A549 (cell line): Measurements from ENCODE around the gene TMEM248. TPM values are rescaled to one million over a fixed set of nuclear protein-coding genes. Genes with fewer than 3 reads are reported as not detected.

ENCODE experiments used
- ATAC-seq, 2 experiments: fragments of 200-7000 bp in 1 of 2; fragments of >200 bp in 1 of 2; cut with Nextera tagmentation in 1 of 2; cut with Tn5 transposase in 1 of 2; 3 replicates each; pipeline versions ENCODE4 v1.8.0 to v1.9.1; 2018 to 2020; ENCODE audit warnings: mild to moderate bottlenecking in 1 of 2, moderate library complexity in 1 of 2
- CTCF ChIA-PET: fragments of 300-600 bp; sonication (Branson Sonifier 250); formaldehyde crosslinking; extraction: SDS; loops from one replicate; lab custom pipeline; 2021; ENCODE audit warnings: antibody characterized with exemption, inconsistent platforms; lab: Yijun Ruan, JAX
- POLR2A ChIA-PET: fragments of 350-600 bp; formaldehyde crosslinking; extraction: SDS; loops from one replicate; lab custom pipeline; 2021; ENCODE audit warnings: antibody characterized with exemption, inconsistent platforms; lab: Yijun Ruan, JAX
- DNase-seq, 2 experiments: peaks; one replicate each; pipeline versions ENCODE4 v3.0.0 to v3.0.0-alpha.2; 2011 to 2016; ENCODE audit warnings: low read depth in 1 of 2, low spot score in 1 of 2
- FAIRE-seq: peaks from 2 replicates; lab custom pipeline; 2011; peaks lifted over from hg19 to GRCh38; lab: Jason Lieb, UNC
- H3K27ac ChIP-seq, 2 experiments: fragments of >200 bp; sonication (Bioruptor Twin); formaldehyde crosslinking; 3 replicates each; pipeline ENCODE4 v1.5.1; 2016 to 2017
- H3K4me1 ChIP-seq: fragments of >200 bp; sonication (Bioruptor Twin); formaldehyde crosslinking; 3 replicates; pipeline ENCODE4 v1.6.1; 2016
- H3K4me2 ChIP-seq: fragments of >200 bp; sonication (Bioruptor Twin); formaldehyde crosslinking; 3 replicates; pipeline ENCODE4 v1.6.1; 2016
- H3K4me3 ChIP-seq: fragments of >200 bp; sonication (Bioruptor Twin); formaldehyde crosslinking; 3 replicates; pipeline ENCODE4 v1.5.1; 2016
- H3K9me3 ChIP-seq: fragments of >200 bp; sonication (Bioruptor Twin); formaldehyde crosslinking; 3 replicates; pipeline ENCODE4 v1.6.1; 2016
- ATOH8 ChIP-seq: fragments of 250-450 bp; sonication (Bioruptor Pico); IDR thresholded peaks from 2 replicates; pipeline ENCODE4 v1.5.0; 2020; ENCODE audit warnings: low read depth, mild to moderate bottlenecking, moderate library complexity
- CBX2 ChIP-seq: fragments of 200-600 bp; sonication (generic); IDR thresholded peaks from 2 replicates; pipeline ENCODE4 v1.6.1; 2016; ENCODE audit warnings: low read depth, mild to moderate bottlenecking, borderline replicate concordance
- CBX8 ChIP-seq: fragments of 200-600 bp; sonication (generic); IDR thresholded peaks from 2 replicates; pipeline ENCODE4 v1.6.1; 2016
- EHMT2 ChIP-seq: fragments of 200-600 bp; sonication (generic); IDR thresholded peaks from 2 replicates; pipeline ENCODE4 v1.6.1; 2016; ENCODE audit warnings: antibody characterized with exemption, low read depth, mild to moderate bottlenecking, moderate library complexity
- FOSB ChIP-seq: fragments of 250-450 bp; sonication (Bioruptor Pico); IDR thresholded peaks from 2 replicates; pipeline ENCODE4 v1.5.0; 2020; ENCODE audit warnings: mild to moderate bottlenecking, moderate library complexity
- GATA3 ChIP-seq: IDR thresholded peaks from 2 replicates; pipeline ENCODE4 v1.6.1; 2012; ENCODE audit warnings: borderline replicate concordance
- HOXB5 ChIP-seq: fragments of 250-450 bp; sonication (Bioruptor Pico); IDR thresholded peaks from 2 replicates; pipeline ENCODE4 v1.5.0; 2020; ENCODE audit warnings: mild to moderate bottlenecking, moderate library complexity
- JUNB ChIP-seq: fragments of >200 bp; sonication (Bioruptor Twin); formaldehyde crosslinking; IDR thresholded peaks from 2 replicates; pipeline ENCODE4 v1.6.1; 2016
- KDM1A ChIP-seq: fragments of 200-600 bp; sonication (generic); IDR thresholded peaks from 2 replicates; pipeline ENCODE4 v1.6.1; 2016; ENCODE audit warnings: low read depth, mild to moderate bottlenecking
- PBX3 ChIP-seq: IDR thresholded peaks from 2 replicates; pipeline ENCODE4 v1.6.1; 2012
- PHF8 ChIP-seq: fragments of 200-600 bp; sonication (generic); IDR thresholded peaks from 2 replicates; pipeline ENCODE4 v1.6.1; 2016; ENCODE audit warnings: low read depth, mild to moderate bottlenecking, antibody characterized with exemption, moderate library complexity, borderline replicate concordance
- RFX5 ChIP-seq: fragments of 450-650 bp; IDR thresholded peaks from 2 replicates; pipeline ENCODE4 v1.7.1; 2014; ENCODE audit warnings: antibody characterized with exemption, mild to moderate bottlenecking, moderate library complexity
- USF2 ChIP-seq: fragments of 450-650 bp; IDR thresholded peaks from 2 replicates; pipeline ENCODE4 v1.6.1; 2014; ENCODE audit warnings: antibody characterized with exemption
- ZSCAN20 ChIP-seq: fragments of 250-450 bp; sonication (Bioruptor Pico); IDR thresholded peaks from 2 replicates; pipeline ENCODE4 v1.8.0; 2022; ENCODE audit warnings: mild to moderate bottlenecking, moderate library complexity
- WGBS: methylation state at CpG from one replicate; pipeline ENCODE4 v1.1.6; 2017; ENCODE audit errors: missing lambda C conversion rate; 5-methylcytosine and 5-hydroxymethylcytosine counted together
- polyA plus RNA-seq, 4 experiments: library from polyadenylated mRNA; depleted of rRNA in 3 of 4; stranded (reverse); fragments of >200 nt; fragmentation: RNase III in 1 of 4; extraction: RNeasy Plus Mini Kit Qiagen cat#74134 plus additional on column Dnase treatment in 1 of 4; gene quantifications; 2 replicates in 3 of 4; 3 replicates in 1 of 4; pipeline ENCODE4 v1.2.3, GENCODE V29; 2011 to 2017
- small RNA-seq, 6 experiments: library from RNA; depleted of rRNA; stranded (forward); fragments of <200 nt; gene quantifications; one replicate each; pipeline ENCODE3, GENCODE V24; 2012
- TF ChIP-seq, protein P1 (sequence below): IDR thresholded peaks from 2 replicates; pipeline ENCODE4 v1.6.1; 2012
- TF ChIP-seq, protein P2 (sequence below): IDR thresholded peaks from 2 replicates; pipeline ENCODE4 v1.6.1; 2012; ENCODE audit warnings: low read depth, borderline replicate concordance

Gene TMEM248
- polyA plus RNA-seq, 2 of the 4 experiments (the other 2 are of a cell fraction), result 53.7 to 128 TPM

DNA sequence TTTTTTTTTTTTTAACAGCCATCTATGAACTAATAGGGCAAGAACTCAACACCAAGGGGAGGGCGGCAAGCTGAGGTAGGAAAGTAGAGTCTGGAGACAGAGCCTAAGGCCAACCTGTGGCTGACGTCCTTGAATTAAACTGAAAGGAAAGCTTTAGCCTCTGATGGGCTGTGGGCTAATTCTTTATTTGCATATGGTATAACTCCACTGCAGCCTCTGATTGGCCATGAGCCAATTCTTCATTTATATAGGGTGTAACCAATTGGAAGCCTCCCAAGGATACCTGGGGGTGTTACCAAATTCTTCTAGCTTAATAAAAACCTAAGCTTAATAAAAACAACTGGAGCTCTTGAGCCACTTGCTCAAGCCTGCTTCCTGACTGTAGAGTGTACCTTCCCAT is 85.9 kb downstream of the TMEM248 start:
- no peak for TF ChIP-seq HOXB5
- TF ChIP-seq EHMT2, result no peak
- no peak for TF ChIP-seq ATOH8 (CRISPR knock-in tag)
- no peak for TF ChIP-seq RFX5
- TF ChIP-seq PBX3, result no peak
- no peak for TF ChIP-seq GATA3
- TF ChIP-seq, protein P1, sequence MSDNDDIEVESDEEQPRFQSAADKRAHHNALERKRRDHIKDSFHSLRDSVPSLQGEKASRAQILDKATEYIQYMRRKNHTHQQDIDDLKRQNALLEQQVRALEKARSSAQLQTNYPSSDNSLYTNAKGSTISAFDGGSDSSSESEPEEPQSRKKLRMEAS, result no peak
- TF ChIP-seq KDM1A, result no peak
- no peak for TF ChIP-seq FOSB (CRISPR knock-in tag)
- TF ChIP-seq CBX2, result no peak
- no peak for TF ChIP-seq PHF8
- TF ChIP-seq CBX8, result no peak
- no peak for TF ChIP-seq USF2
- TF ChIP-seq, protein P2, sequence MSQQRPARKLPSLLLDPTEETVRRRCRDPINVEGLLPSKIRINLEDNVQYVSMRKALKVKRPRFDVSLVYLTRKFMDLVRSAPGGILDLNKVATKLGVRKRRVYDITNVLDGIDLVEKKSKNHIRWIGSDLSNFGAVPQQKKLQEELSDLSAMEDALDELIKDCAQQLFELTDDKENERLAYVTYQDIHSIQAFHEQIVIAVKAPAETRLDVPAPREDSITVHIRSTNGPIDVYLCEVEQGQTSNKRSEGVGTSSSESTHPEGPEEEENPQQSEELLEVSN, result no peak
- no peak for TF ChIP-seq JUNB
- no peak for TF ChIP-seq ZSCAN20 (CRISPR knock-in tag)
- CTCF ChIA-PET, result interaction anchor here (0.6 to 1.2 kb wide), 2 partner anchors 11 to 22 kb away, joined by 3 to 4 read pairs; partner anchors contain the start of gene TYW1
- ATAC-seq (no peak), FAIRE-seq (no peak), DNase-seq (no peak)
- Histone ChIP-seq H3K27ac (no peak overlapping the region), H3K4me2 (no peak overlapping the region), H3K9me3 (no peaks in the 10 kb centered on the region), H3K4me3 (no peak overlapping the region), H3K4me1 (no peaks in the 10 kb centered on the region)
- WGBS, result 91% methylated on average over 2 of the region's 2 CpGs
- POLR2A ChIA-PET, result no interaction called here

Small RNA genes lying within 50 kb of the gene (small RNA-seq; reads per million reads assigned to genes)
- gene RF00017 (0 reads per million in 6 experiments), gene RN7SL43P (0 reads per million in 6 experiments), gene RNU6-1254P (0 reads per million in 6 experiments)

Other genes starting within 250 kb of the TMEM248 start
- 22.4 and 22.6 TPM in 2 replicates for gene RABGEF1, start 180.5 kb upstream of the TMEM248 start, polyA plus RNA-seq (2011; rRNA removed)
- gene RABGEF1, start 180.5 kb upstream of the TMEM248 start, polyA plus RNA-seq (2017; fragmentation: RNase III; extraction: RNeasy Plus Mini Kit Qiagen cat#74134 plus additional on column Dnase treatment), result 16.0 to 16.8 TPM (median 16.2 TPM) in 3 replicates
- 57.1 and 101 TPM in 2 replicates for gene SBDS, start 74.4 kb downstream of the TMEM248 start, polyA plus RNA-seq (2011; rRNA removed)
- 80.2 to 97.7 TPM (median 82.7 TPM) in 3 replicates for gene SBDS, start 74.4 kb downstream of the TMEM248 start, polyA plus RNA-seq (2017; fragmentation: RNase III; extraction: RNeasy Plus Mini Kit Qiagen cat#74134 plus additional on column Dnase treatment)
- 22.8 and 26.9 TPM in 2 replicates for gene TYW1, start 75.6 kb downstream of the TMEM248 start, polyA plus RNA-seq (2011; rRNA removed)
- gene TYW1, start 75.6 kb downstream of the TMEM248 start, polyA plus RNA-seq (2017; fragmentation: RNase III; extraction: RNeasy Plus Mini Kit Qiagen cat#74134 plus additional on column Dnase treatment), result 15.3 to 15.9 TPM (median 15.6 TPM) in 3 replicates